HG02571 (cell line): ENCODE data around the gene MYH11.
"Not testable (repeated sequence)": the region's sequence is repeated elsewhere in the genome, so short reads cannot be mapped to it uniquely, and the experiment has no call there.

ENCODE experiments used
- ATAC-seq: cut with Tn5 transposase; IDR thresholded peaks from one replicate; pipeline ENCODE4 v1.9.1; 2021; ENCODE audit warnings: mild to moderate bottlenecking, moderate library complexity; ENCODE audit not compliant: unreplicated experiment

Gene MYH11

DNA sequence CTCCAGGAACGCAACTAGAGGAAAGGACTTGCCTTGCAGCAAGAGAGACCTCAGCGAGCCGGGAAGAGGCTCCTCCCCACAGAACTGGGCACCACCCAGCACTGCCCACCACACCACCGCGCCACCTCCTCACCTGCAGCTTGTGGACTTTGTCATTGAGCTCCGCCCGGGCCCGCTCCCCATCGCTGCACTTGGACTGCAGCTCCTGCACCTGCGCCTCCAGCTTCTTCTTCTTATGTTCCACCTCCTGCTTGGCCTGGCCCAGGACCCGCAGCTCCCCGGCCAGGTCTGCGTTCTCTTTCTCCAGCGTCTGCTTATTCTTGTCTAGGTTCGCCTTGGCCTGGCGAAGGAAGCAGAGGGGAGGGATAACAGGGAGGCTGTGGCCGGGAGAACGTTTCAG, 130.1 kb downstream of the MYH11 start:
- no peak for ATAC-seq

- ATAC-seq: no peak
Measured at GRCh38 chr16:15725641-15726240, 131.1 kb downstream of the MYH11 start.

- ATAC-seq: no peak
Measured at GRCh38 chr16:15723808-15724207, 133.0 kb downstream of the MYH11 start.

- no peak for ATAC-seq
Measured at GRCh38 chr16:15721018-15721417, 135.8 kb downstream of the MYH11 start.

- ATAC-seq: no peak
Measured at GRCh38 chr16:15716694-15717447, 140.0 kb downstream of the MYH11 start.

DNA sequence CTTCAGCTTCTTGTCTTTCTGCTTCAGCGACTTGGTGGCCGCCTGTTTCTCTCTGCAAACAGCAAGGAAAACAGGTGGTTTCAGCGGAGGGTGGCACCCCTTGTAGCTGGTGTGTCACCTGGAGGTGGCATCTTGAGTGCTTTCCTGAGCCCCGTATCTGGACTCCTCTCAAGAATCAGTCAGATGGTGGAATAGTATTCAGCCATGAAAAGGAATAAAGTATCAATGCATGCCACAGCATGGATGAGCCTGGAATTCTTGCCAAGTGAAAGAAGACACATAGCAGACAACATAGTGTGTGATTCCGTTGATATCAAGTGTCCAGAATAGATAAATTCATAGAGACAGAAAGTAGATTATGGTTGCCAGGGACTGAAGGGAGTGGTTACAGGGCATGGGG, 141.6 kb downstream of the MYH11 start:
- no peak for ATAC-seq

- ATAC-seq: no peak
Measured at GRCh38 chr16:15714393-15715172, 142.2 kb downstream of the MYH11 start.

GRCh38 chr16:15708997-15709396, 147.8 kb downstream of the MYH11 start:
- ATAC-seq: no peak

- no peak for ATAC-seq
Measured at GRCh38 chr16:15708096-15708495, 148.7 kb downstream of the MYH11 start.

DNA sequence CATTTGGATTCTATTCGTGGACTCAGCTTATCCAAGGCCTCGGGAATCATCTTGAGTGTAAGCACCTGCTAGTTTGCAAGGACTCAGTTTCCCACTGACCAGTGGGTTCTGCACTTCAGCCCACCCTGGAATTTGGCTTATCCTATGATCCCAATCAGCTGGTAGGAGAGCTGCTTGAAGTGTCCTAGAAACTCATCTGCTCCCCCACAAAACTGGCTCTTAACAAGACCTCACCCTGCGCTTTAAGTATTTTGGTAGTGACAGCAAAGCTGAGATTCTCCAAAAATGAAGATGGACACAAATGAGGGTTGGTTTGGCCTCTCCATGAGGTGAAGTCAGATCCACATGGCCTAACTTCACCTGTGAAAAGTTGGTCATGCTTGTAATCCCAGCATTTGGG, 149.5 kb downstream of the MYH11 start:
- no peak for ATAC-seq

- ATAC-seq: no peak
Measured at GRCh38 chr16:15705064-15705565, 151.7 kb downstream of the MYH11 start.

GRCh38 chr16:15704545-15704987, 152.3 kb downstream of the MYH11 start:
- no peak for ATAC-seq

- ATAC-seq: no peak
Measured at GRCh38 chr16:15703029-15703736, 153.6 kb downstream of the MYH11 start.

- ATAC-seq: no peak
Measured at GRCh38 chr16:15701975-15702970, 154.6 kb downstream of the MYH11 start.

GRCh38 chr16:15701367-15701766, 155.5 kb downstream of the MYH11 start:
- no peak for ATAC-seq

DNA sequence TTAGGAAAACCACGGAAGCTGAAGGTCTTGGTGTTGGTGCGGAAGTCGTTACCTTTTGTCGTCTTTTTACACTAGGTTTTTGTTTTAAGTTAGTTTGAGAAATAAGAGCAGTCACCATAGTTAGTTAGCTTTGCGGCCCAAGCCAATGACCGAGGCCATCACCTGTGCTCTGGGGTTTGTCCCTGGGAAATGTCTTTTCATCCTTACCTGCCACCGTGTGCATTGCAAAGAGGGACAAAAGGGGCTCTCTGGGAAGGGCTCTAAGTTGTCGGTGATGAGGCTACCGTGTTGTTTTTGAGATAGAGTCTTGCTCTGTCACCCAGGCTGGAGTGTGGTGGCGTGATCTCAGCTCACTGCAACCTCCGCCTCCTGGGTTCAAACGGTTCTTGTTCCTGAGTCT, 157.0 kb downstream of the MYH11 start:
- ATAC-seq: no peak

DNA sequence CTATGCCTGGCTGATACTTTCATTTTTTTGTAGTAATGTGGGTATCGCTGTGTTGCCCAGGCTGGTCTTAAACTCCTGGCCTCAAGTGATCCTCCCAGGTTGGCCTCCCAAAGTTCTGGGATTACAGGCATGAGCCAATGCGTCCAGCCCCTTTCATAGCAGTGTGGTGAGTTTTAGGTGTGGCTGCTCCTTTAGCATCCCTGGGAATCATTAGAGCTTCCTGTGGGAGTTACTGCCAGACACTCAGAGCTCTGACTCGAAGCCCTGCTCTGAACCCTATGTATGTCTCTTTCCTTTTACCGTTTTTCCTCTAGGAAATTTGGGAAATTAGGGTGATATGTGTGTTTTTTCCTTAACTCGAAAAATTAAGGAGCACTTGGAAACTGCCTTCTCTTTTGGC, 162.3 kb downstream of the MYH11 start:
- no peak for ATAC-seq

- ATAC-seq: not testable (repeated sequence)
Measured at GRCh38 chr16:15692508-15692907, 164.3 kb downstream of the MYH11 start.

DNA sequence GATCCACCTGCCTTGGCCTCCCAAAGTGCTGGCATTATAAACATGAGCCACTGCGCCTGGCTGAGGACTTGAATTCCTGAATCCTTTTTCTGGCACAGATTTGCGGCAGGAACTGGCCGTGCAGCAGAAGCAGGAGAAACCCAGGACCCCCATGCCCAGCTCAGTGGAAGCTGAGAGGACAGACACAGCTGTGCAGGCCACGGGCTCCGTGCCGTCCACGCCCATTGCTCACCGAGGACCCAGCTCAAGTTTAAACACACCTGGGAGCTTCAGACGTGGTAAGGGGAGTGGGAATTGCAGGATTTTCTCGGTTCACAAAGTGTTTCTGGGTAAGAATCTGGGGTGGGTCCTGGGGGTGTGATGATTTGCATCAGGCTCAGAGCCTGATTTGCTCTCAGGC, 165.8 kb downstream of the MYH11 start:
- no peak for ATAC-seq

DNA sequence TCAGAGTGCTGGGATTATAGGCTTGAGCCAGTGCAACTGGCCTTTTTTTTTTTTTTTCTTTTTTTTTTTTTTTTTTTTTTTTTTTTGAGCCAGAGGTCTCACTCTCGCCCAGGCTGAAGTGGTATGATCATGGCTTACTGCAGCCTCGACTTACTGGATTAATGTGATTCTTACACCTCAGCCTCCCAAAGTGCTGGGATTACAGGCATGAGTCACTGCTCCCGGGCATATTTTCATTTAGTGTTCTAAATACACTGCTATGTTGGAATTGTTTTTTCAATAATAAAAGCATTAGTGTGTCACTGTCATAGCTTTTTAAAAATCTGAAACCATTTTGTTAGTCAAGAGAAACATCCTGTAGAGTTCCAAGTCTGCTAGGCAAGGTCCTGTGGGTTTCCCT, 166.5 kb downstream of the MYH11 start:
- no peak for ATAC-seq
